Gastroesophageal sphincter (tissue), 4 donors: Measurements from ENCODE around the gene GHRL. TPM values are rescaled to one million over a fixed set of nuclear protein-coding genes. Genes with fewer than 3 reads are reported as not detected.

Source experiments
- ATAC-seq: fragments of 150-250 bp; one replicate; pipeline ENCODE4 v1.9.1; 2016; ENCODE audit warnings: mild to moderate bottlenecking, moderate library complexity
- H3K27ac ChIP-seq, 4 donors: fragments of 200-600 bp; sonication (generic) in 3 of 4; 1 replicate in 3 of 4; 2 replicates in 1 of 4; pipeline ENCODE4 v1.5.1; 2016 to 2019
- H3K27me3 ChIP-seq: fragments of 200-600 bp; sonication (generic); one replicate; pipeline ENCODE4 v1.5.1; 2019
- H3K36me3 ChIP-seq, 2 donors: fragments of 200-600 bp; sonication (generic); one replicate each; pipeline ENCODE4 v1.5.1; 2019; ENCODE audit warnings: control low read depth in 1 of 2
- H3K4me1 ChIP-seq, 3 donors: fragments of 200-600 bp; sonication (generic); 1 replicate in 2 of 3; 2 replicates in 1 of 3; pipeline ENCODE4 v1.5.1; 2016 to 2019; ENCODE audit warnings: control low read depth in 2 of 3
- H3K4me3 ChIP-seq, 2 donors: fragments of 200-600 bp; sonication (generic); one replicate each; pipeline ENCODE4 v1.5.1; 2019; ENCODE audit warnings: mild to moderate bottlenecking in 1 of 2, moderate library complexity in 1 of 2
- H3K9me3 ChIP-seq, 3 donors: fragments of 200-600 bp; sonication (generic); one replicate each; pipeline ENCODE4 v1.5.1; 2017 to 2019; ENCODE audit warnings: control low read depth in 2 of 3
- CTCF ChIP-seq, 4 experiments: fragments of 200-600 bp in 2 of 4; fragments of 450-650 bp in 2 of 4; sonication (generic) in 1 of 4; IDR thresholded peaks; one replicate each; pipeline ENCODE4 v1.5.1; 2017 to 2019; ENCODE audit warnings: antibody characterized with exemption in 4 of 4, mild to moderate bottlenecking in 2 of 4, moderate library complexity in 2 of 4
- EP300 ChIP-seq: sonication (generic); formaldehyde crosslinking; IDR thresholded peaks from one replicate; pipeline ENCODE4 v1.6.1; 2017; ENCODE audit warnings: antibody characterized with exemption, mild to moderate bottlenecking
- POLR2A ChIP-seq, 2 donors: fragments of 450-650 bp; IDR thresholded peaks; one replicate each; pipeline ENCODE4 v1.6.1; 2017; ENCODE audit warnings: antibody characterized with exemption in 2 of 2, mild to moderate bottlenecking in 2 of 2, moderate library complexity in 1 of 2
- POLR2AphosphoS5 ChIP-seq: sonication (generic); formaldehyde crosslinking; IDR thresholded peaks from one replicate; pipeline ENCODE4 v1.6.1; 2017; ENCODE audit warnings: antibody characterized with exemption
- WGBS, 2 donors: methylation state at CpG; one replicate each; pipeline ENCODE4 v1.1.5; 2018; ENCODE audit warnings: low coverage in 1 of 2; 5-methylcytosine and 5-hydroxymethylcytosine counted together
- total RNA-seq, 4 donors: library from RNA; depleted of rRNA; stranded (reverse); fragments of >200 nt; gene quantifications; one replicate each; pipeline ENCODE4 v1.1.0, GENCODE V29; 2016

The GHRL gene
- total RNA-seq, 4 donors from 2014 or later, result 0.47 to 3.2 TPM; not detected in 2

GRCh38 chr3:10262027-10262426 lies 30.7 kb downstream of the GHRL start:
- Histone ChIP-seq H3K4me3 (no peak overlapping the region), H3K27ac (no peak overlapping the region), H3K9me3 (no peaks in the 10 kb centered on the region), H3K4me1 (peaks cover 0 to 20% (median 0%) of the 10 kb centered on the region in 3 donors), H3K27me3 (no peaks in the 10 kb centered on the region), H3K36me3 (peaks cover 0 to 59% of the 10 kb centered on the region in 2 donors)
- ATAC-seq, result no peak
- 38 to 56% methylated on average over 4 of the region's 4 CpGs for WGBS, 2 donors
- TF ChIP-seq EP300, result no peak
- no peak for TF ChIP-seq CTCF (IDR thresholded peaks at IDR 0.05)
- no peak for TF ChIP-seq POLR2AphosphoS5
- no peak for TF ChIP-seq POLR2A (IDR thresholded peaks at IDR 0.05)

GRCh38 chr3:10260211-10260701 lies 32.5 kb downstream of the GHRL start:
- 83 to 93% methylated on average over 4 to 5 of the region's 6 CpGs for WGBS, 2 donors
- Histone ChIP-seq H3K9me3 (no peaks in the 10 kb centered on the region), H3K27me3 (no peaks in the 10 kb centered on the region), H3K4me1 (peaks cover 0 to 12% (median 0%) of the 10 kb centered on the region in 3 donors), H3K27ac (no peak overlapping the region), H3K4me3 (no peak overlapping the region), H3K36me3 (peaks cover 0 to 64% of the 10 kb centered on the region in 2 donors)
- no peak for TF ChIP-seq CTCF (IDR thresholded peaks at IDR 0.05)
- no peak for TF ChIP-seq EP300
- no peak for TF ChIP-seq POLR2A (IDR thresholded peaks at IDR 0.05)
- no peak for TF ChIP-seq POLR2AphosphoS5
- no peak for ATAC-seq

- peaks cover 0 to 69% of the 10 kb centered on the region in 2 donors for H3K36me3 ChIP-seq
- 84 to 100% methylated on average over 2 to 3 of the region's 4 CpGs for WGBS, 2 donors
- H3K27ac ChIP-seq, result no peak overlapping the region
- no peak for ATAC-seq
- H3K4me3 ChIP-seq, result no peak overlapping the region
- H3K9me3 ChIP-seq, result no peaks in the 10 kb centered on the region
- no peaks in the 10 kb centered on the region for H3K27me3 ChIP-seq
- peaks cover 0 to 12% (median 0%) of the 10 kb centered on the region in 3 donors for H3K4me1 ChIP-seq
- TF ChIP-seq EP300 (no peak), POLR2AphosphoS5 (no peak), POLR2A (IDR thresholded peaks at IDR 0.05) (no peak), CTCF (IDR thresholded peaks at IDR 0.05) (no peak)
Measured at GRCh38 chr3:10259798-10260197, 32.9 kb downstream of the GHRL start.

GRCh38 chr3:10259036-10259435 lies 33.7 kb downstream of the GHRL start:
- WGBS, 2 donors, result 96 to 97% methylated on average over 4 to 6 of the region's 7 CpGs

More at GRCh38 chr3:10259036-10259435, 33.7 kb downstream of the GHRL start:
- no peaks in the 10 kb centered on the region for H3K9me3 ChIP-seq
- no peak overlapping the region for H3K4me3 ChIP-seq
- H3K4me1 ChIP-seq, result peaks cover 0 to 15% (median 0%) of the 10 kb centered on the region in 3 donors
- H3K27ac ChIP-seq, result no peak overlapping the region
- H3K36me3 ChIP-seq, result peaks cover 0 to 72% of the 10 kb centered on the region in 2 donors
- no peaks in the 10 kb centered on the region for H3K27me3 ChIP-seq
- TF ChIP-seq POLR2A (IDR thresholded peaks at IDR 0.05) (no peak), EP300 (no peak), CTCF (IDR thresholded peaks at IDR 0.05) (no peak), POLR2AphosphoS5 (no peak)
- ATAC-seq, result no peak
